ENCODE results near the gene KLHL35. TPM values are rescaled to one million over a fixed set of nuclear protein-coding genes. Genes with fewer than 3 reads are reported as not detected.

KLHL35 gene
- total and polyA plus RNA-seq, 2 experiments from 2014 or later, result 0.10 to 0.28 TPM

DNA sequence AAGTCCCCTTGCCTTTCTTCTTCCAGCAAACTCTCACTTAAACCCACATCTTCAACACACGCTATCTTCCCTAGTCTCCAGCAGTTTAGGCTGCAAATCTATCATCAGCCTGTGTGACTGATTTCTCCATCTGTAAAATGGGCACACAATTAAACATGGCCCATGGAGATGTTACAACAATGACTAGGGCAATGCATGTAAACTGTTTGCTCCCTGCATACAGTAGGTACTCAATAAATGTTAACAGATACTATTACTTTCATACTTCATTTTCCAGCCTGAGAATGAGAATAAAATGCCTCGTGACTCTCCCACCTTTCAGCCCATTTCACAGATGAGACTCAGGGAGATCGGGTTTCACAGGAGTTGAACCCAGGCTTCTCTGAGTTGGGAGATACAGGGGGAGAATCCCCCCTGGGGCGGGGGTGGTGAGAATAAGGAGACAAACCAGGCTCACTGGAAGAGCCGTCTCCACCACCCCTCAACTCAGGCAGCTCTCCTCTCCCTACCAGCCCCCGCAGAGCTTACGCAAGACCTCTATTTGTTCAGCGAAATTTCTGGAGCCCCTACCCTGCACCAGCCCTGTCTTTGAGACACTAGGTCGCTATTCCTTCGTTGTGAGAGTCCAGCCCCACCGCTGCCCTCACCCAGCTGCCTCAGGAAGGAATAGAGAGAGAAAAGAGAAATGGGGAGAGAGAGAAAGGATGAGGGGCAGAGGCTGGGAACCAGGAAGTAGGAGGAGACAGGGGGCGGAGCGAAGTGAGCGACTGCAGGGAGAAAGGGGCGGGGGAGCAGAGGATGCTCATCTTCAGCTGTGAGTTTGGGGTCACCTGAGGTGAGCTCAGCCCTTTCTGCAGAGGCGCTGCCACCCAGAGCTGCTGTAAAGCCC, 42.1 kb upstream of the KLHL35 start:
- Histone ChIP-seq H3K36me3 (ENCODE audit: insufficient read depth) (no peaks in the 10 kb centered on the region), H2AFZ (peak overlapping the region; percentile 75), H3K4me1 (ENCODE audit: insufficient read depth) (peaks cover 5% of the 10 kb centered on the region; the same call in 1 of the 2 replicates), H3K4me2 (peak overlapping the region; percentile 75), H3K4me3 (peak overlapping the region; percentile 47), H3K27me3 (ENCODE audit: insufficient read depth) (no peaks in the 10 kb centered on the region), H3K9me2 (ENCODE audit: insufficient read depth) (no peaks in the 10 kb centered on the region), H3K27ac (ENCODE audit: low read depth) (peak overlapping the region; percentile 21; the same call in 1 of the 2 replicates), H4K20me1 (replicated peaks; ENCODE audit: insufficient read depth) (no peaks in the 10 kb centered on the region), H3K79me2 (replicated peaks; ENCODE audit: insufficient read depth) (no peaks in the 10 kb centered on the region), H3F3A (replicated peaks; ENCODE audit: low read depth) (no peaks in the 10 kb centered on the region)
- H3K4me1 Mint-ChIP-seq, result peaks cover 26% of the 10 kb centered on the region
- H3K27ac Mint-ChIP-seq, result peak overlapping the region; percentile 82
- H3K9me3 Mint-ChIP-seq, result no peaks in the 10 kb centered on the region
- H3K4me3 Mint-ChIP-seq, result peak overlapping the region; percentile 67
- TF ChIP-seq, protein P1, sequence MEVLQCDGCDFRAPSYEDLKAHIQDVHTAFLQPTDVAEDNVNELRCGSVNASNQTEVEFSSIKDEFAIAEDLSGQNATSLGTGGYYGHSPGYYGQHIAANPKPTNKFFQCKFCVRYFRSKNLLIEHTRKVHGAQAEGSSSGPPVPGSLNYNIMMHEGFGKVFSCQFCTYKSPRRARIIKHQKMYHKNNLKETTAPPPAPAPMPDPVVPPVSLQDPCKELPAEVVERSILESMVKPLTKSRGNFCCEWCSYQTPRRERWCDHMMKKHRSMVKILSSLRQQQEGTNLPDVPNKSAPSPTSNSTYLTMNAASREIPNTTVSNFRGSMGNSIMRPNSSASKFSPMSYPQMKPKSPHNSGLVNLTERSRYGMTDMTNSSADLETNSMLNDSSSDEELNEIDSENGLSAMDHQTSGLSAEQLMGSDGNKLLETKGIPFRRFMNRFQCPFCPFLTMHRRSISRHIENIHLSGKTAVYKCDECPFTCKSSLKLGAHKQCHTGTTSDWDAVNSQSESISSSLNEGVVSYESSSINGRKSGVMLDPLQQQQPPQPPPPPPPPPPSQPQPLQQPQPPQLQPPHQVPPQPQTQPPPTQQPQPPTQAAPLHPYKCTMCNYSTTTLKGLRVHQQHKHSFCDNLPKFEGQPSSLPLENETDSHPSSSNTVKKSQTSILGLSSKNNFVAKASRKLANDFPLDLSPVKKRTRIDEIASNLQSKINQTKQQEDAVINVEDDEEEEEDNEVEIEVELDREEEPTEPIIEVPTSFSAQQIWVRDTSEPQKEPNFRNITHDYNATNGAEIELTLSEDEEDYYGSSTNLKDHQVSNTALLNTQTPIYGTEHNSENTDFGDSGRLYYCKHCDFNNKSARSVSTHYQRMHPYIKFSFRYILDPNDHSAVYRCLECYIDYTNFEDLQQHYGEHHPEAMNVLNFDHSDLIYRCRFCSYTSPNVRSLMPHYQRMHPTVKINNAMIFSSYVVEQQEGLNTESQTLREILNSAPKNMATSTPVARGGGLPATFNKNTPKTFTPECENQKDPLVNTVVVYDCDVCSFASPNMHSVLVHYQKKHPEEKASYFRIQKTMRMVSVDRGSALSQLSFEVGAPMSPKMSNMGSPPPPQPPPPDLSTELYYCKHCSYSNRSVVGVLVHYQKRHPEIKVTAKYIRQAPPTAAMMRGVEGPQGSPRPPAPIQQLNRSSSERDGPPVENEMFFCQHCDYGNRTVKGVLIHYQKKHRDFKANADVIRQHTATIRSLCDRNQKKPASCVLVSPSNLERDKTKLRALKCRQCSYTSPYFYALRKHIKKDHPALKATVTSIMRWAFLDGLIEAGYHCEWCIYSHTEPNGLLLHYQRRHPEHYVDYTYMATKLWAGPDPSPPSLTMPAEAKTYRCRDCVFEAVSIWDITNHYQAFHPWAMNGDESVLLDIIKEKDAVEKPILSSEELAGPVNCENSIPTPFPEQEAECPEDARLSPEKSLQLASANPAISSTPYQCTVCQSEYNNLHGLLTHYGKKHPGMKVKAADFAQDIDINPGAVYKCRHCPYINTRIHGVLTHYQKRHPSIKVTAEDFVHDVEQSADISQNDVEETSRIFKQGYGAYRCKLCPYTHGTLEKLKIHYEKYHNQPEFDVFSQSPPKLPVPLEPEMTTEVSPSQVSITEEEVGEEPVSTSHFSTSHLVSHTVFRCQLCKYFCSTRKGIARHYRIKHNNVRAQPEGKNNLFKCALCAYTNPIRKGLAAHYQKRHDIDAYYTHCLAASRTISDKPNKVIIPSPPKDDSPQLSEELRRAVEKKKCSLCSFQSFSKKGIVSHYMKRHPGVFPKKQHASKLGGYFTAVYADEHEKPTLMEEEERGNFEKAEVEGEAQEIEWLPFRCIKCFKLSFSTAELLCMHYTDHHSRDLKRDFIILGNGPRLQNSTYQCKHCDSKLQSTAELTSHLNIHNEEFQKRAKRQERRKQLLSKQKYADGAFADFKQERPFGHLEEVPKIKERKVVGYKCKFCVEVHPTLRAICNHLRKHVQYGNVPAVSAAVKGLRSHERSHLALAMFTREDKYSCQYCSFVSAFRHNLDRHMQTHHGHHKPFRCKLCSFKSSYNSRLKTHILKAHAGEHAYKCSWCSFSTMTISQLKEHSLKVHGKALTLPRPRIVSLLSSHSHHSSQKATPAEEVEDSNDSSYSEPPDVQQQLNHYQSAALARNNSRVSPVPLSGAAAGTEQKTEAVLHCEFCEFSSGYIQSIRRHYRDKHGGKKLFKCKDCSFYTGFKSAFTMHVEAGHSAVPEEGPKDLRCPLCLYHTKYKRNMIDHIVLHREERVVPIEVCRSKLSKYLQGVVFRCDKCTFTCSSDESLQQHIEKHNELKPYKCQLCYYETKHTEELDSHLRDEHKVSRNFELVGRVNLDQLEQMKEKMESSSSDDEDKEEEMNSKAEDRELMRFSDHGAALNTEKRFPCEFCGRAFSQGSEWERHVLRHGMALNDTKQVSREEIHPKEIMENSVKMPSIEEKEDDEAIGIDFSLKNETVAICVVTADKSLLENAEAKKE (CRISPR knock-in tag; IDR thresholded peaks at IDR 0.05), result no peak
- TF ChIP-seq POLR2AphosphoS5 (IDR thresholded peaks at IDR 0.05; ENCODE audit: low read depth), result peak; percentile 50; the same call in 1 of the 2 replicates
- H3K36me3 Mint-ChIP-seq (ENCODE audit: low read depth), result no peaks in the 10 kb centered on the region; the same call in 2 of the 3 replicates
- ATAC-seq (peak; percentile 89), DNase-seq (ENCODE audit: low spot score) (peak; percentile 95)
- peaks cover 10% of the 10 kb centered on the region for H3K27me3 Mint-ChIP-seq (ENCODE audit: insufficient read depth, low read depth, poor library complexity)

DNA sequence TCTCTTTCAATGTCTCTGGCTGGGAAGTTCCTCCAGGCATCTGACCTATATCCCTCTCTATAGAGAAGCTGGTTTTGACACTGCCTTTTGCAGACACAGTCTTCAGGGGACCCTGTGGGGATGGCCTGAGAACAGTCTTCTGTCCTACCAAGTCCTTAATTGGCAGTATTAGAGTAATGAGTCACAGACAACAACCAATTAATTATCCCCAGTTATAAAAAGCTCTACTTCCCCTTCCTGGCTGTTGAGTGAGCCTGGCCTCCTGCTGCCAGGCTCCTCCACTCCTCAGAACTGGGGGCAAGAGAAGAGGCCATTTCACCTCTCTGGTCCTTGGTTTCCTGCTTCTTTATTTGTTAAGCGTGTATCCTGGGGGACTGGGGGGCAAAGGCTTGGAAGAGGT, 41.2 kb upstream of the KLHL35 start:
- Histone ChIP-seq H3K9me2 (ENCODE audit: insufficient read depth) (no peaks in the 10 kb centered on the region), H3K4me3 (no peak overlapping the region), H3K27ac (ENCODE audit: low read depth) (no peak overlapping the region), H4K20me1 (replicated peaks; ENCODE audit: insufficient read depth) (no peaks in the 10 kb centered on the region), H3K27me3 (ENCODE audit: insufficient read depth) (no peaks in the 10 kb centered on the region), H3F3A (replicated peaks; ENCODE audit: low read depth) (no peaks in the 10 kb centered on the region), H3K36me3 (ENCODE audit: insufficient read depth) (no peaks in the 10 kb centered on the region), H3K4me2 (no peak overlapping the region), H3K79me2 (replicated peaks; ENCODE audit: insufficient read depth) (no peaks in the 10 kb centered on the region), H2AFZ (no peak overlapping the region), H3K4me1 (ENCODE audit: insufficient read depth) (peaks cover 5% of the 10 kb centered on the region; the same call in 1 of the 2 replicates)
- Mint-ChIP-seq H3K9me3 (no peaks in the 10 kb centered on the region), H3K4me1 (peaks cover 25% of the 10 kb centered on the region), H3K27me3 (ENCODE audit: insufficient read depth, low read depth, poor library complexity) (peaks cover 10% of the 10 kb centered on the region), H3K4me3 (no peak overlapping the region; the same call in 2 of the 3 replicates), H3K27ac (no peak overlapping the region), H3K36me3 (ENCODE audit: low read depth) (no peaks in the 10 kb centered on the region; the same call in 2 of the 3 replicates)
- ATAC-seq (no peak), DNase-seq (ENCODE audit: low spot score) (no peak)
- TF ChIP-seq ZNF331 (CRISPR knock-in tag; IDR thresholded peaks at IDR 0.05; ENCODE audit: low read depth) (no peak), NANOG (IDR thresholded peaks at IDR 0.05; ENCODE audit: borderline replicate concordance) (no peak), JUNB (IDR thresholded peaks at IDR 0.05; ENCODE audit: unreplicated experiment) (no peak), ZNF114 (CRISPR knock-in tag; IDR thresholded peaks at IDR 0.05) (no peak), POLR2AphosphoS5 (IDR thresholded peaks at IDR 0.05; ENCODE audit: low read depth) (no peak), CREB1 (CRISPR knock-in tag; IDR thresholded peaks at IDR 0.05; ENCODE audit: low read depth) (no peak), EZH2 (IDR thresholded peaks at IDR 0.05; ENCODE audit: low read depth, unreplicated experiment) (no peak)
- TF ChIP-seq, protein P2, sequence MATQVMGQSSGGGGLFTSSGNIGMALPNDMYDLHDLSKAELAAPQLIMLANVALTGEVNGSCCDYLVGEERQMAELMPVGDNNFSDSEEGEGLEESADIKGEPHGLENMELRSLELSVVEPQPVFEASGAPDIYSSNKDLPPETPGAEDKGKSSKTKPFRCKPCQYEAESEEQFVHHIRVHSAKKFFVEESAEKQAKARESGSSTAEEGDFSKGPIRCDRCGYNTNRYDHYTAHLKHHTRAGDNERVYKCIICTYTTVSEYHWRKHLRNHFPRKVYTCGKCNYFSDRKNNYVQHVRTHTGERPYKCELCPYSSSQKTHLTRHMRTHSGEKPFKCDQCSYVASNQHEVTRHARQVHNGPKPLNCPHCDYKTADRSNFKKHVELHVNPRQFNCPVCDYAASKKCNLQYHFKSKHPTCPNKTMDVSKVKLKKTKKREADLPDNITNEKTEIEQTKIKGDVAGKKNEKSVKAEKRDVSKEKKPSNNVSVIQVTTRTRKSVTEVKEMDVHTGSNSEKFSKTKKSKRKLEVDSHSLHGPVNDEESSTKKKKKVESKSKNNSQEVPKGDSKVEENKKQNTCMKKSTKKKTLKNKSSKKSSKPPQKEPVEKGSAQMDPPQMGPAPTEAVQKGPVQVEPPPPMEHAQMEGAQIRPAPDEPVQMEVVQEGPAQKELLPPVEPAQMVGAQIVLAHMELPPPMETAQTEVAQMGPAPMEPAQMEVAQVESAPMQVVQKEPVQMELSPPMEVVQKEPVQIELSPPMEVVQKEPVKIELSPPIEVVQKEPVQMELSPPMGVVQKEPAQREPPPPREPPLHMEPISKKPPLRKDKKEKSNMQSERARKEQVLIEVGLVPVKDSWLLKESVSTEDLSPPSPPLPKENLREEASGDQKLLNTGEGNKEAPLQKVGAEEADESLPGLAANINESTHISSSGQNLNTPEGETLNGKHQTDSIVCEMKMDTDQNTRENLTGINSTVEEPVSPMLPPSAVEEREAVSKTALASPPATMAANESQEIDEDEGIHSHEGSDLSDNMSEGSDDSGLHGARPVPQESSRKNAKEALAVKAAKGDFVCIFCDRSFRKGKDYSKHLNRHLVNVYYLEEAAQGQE (IDR thresholded peaks at IDR 0.05; ENCODE audit: unreplicated experiment), result no peak
- TF ChIP-seq, protein P3, sequence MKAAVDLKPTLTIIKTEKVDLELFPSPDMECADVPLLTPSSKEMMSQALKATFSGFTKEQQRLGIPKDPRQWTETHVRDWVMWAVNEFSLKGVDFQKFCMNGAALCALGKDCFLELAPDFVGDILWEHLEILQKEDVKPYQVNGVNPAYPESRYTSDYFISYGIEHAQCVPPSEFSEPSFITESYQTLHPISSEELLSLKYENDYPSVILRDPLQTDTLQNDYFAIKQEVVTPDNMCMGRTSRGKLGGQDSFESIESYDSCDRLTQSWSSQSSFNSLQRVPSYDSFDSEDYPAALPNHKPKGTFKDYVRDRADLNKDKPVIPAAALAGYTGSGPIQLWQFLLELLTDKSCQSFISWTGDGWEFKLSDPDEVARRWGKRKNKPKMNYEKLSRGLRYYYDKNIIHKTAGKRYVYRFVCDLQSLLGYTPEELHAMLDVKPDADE (IDR thresholded peaks at IDR 0.05), result no peak

All from GM23338 (cell line).